Stimulated activated CD4-positive, alpha-beta T cell treated with anti-CD3 and anti-CD28 coated beads, TNF-alpha, amount 100 ng/mL, for 4 hours (primary cell): ENCODE measurements around the gene ZNF334.

Experiments used
- DNase-seq, 3 experiments: peaks; one replicate each; pipeline ENCODE4 v3.0.0-alpha.2; 2020; ENCODE audit warnings: low read depth in 3 of 3

The ZNF334 gene

GRCh38 chr20:46512943-46513844 is at the start of gene ZNF334:
Gene ZNF334, minus strand, starts transcription at chr20:46513559. Its CDS starts 1,457 bp downstream, at chr20:46512102.
- peak in 1 of 3 experiments; percentile 17 for DNase-seq

GRCh38 chr20:46562373-46563169 is 49.2 kb upstream of the ZNF334 start:
- DNase-seq, result peak; percentile 11 to 42 (median 38)

GRCh38 chr20:46562009-46562372 is 48.6 kb upstream of the ZNF334 start:
- no peak for DNase-seq

- no peak for DNase-seq
These were observed 46.5 kb upstream of the ZNF334 start for GRCh38 chr20:46559685-46560440.

- no peak for DNase-seq
These were observed 45.6 kb upstream of the ZNF334 start for GRCh38 chr20:46559001-46559400.

- DNase-seq, result no peak
These were observed 45.2 kb upstream of the ZNF334 start for GRCh38 chr20:46558511-46558959.

GRCh38 chr20:46557231-46557956 is 44.0 kb upstream of the ZNF334 start:
- no peak for DNase-seq

- no peak for DNase-seq
These were observed 42.1 kb upstream of the ZNF334 start for GRCh38 chr20:46555370-46555956.

- DNase-seq, result no peak
These were observed 41.5 kb upstream of the ZNF334 start for GRCh38 chr20:46554828-46555227.

GRCh38 chr20:46553926-46554325 is 40.6 kb upstream of the ZNF334 start:
- DNase-seq, result no peak

- no peak for DNase-seq
These were observed 39.4 kb upstream of the ZNF334 start for GRCh38 chr20:46552460-46553420.

GRCh38 chr20:46551522-46552381 is 38.4 kb upstream of the ZNF334 start:
- DNase-seq, result no peak

- no peak for DNase-seq
These were observed 37.1 kb upstream of the ZNF334 start, which contains the start of gene OCSTAMP for GRCh38 chr20:46550461-46550860. Gene OCSTAMP, minus strand, starts transcription at chr20:46550654. Its CDS starts 94 bp downstream, at chr20:46550560.

- no peak for DNase-seq
These were observed 36.0 kb upstream of the ZNF334 start for GRCh38 chr20:46549188-46549972.

- DNase-seq, result no peak
These were observed 35.3 kb upstream of the ZNF334 start for GRCh38 chr20:46548688-46549087.

GRCh38 chr20:46547995-46548394 is 34.6 kb upstream of the ZNF334 start:
- DNase-seq, result no peak

GRCh38 chr20:46546936-46547335 is 33.6 kb upstream of the ZNF334 start:
- DNase-seq, result no peak

- DNase-seq, result no peak
These were observed 32.9 kb upstream of the ZNF334 start for GRCh38 chr20:46546298-46546697.
